GM18498 (cell line): ENCODE data around the gene ERVW-1.
"Not testable (repeated sequence)": the region's sequence is repeated elsewhere in the genome, so short reads cannot be mapped to it uniquely, and the experiment has no call there.

Experiments used
- ATAC-seq: cut with Tn5 transposase; IDR thresholded peaks from one replicate; pipeline ENCODE4 v1.9.1; 2021; ENCODE audit warnings: mild to moderate bottlenecking, moderate library complexity; ENCODE audit not compliant: unreplicated experiment

Gene ERVW-1, protein sequence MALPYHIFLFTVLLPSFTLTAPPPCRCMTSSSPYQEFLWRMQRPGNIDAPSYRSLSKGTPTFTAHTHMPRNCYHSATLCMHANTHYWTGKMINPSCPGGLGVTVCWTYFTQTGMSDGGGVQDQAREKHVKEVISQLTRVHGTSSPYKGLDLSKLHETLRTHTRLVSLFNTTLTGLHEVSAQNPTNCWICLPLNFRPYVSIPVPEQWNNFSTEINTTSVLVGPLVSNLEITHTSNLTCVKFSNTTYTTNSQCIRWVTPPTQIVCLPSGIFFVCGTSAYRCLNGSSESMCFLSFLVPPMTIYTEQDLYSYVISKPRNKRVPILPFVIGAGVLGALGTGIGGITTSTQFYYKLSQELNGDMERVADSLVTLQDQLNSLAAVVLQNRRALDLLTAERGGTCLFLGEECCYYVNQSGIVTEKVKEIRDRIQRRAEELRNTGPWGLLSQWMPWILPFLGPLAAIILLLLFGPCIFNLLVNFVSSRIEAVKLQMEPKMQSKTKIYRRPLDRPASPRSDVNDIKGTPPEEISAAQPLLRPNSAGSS

DNA sequence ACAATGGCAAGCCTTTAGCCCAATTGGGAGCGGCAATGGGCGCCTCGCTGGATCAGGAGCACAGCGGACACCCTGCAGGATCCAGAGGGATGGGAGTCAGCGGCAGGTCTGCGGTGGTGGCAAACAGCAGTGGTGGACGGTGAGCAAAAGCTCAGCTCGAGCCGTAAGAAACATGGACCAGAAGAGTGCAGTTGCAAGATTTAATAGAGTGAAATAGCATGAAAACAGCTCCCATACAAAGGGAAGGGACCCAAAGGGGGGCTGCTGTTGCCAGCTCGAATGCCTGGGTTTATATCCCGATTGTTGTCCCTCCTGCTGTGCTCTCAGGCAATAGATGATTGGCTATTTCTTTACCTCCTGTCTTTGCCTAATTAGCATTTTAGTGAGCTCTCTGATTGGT is at the start of gene ERVW-1:
Gene ERVW-1 (minus strand): TSS at position 266 of the 400 bp plus-strand sequence. CDS start 7,565 bp downstream, outside the sequence.
- not testable (repeated sequence) for ATAC-seq

DNA sequence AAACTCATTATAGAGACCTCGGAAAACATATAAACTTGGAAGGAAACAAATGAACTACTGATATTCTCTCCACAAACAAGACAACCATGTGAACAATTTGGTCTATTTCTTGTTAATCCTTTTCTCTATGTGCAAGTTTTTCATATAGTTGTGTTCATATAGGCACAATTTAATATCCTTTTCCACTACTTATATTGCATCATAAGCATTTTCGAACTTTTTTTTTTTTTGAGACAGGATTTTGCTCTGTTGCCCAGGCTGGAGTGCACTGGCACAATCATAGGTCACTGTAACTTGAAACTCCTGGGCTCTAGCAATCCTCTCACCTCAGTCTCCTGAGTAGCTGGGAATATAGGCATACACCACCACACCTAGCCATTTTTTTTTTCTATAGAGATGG is 45.4 kb upstream of the ERVW-1 start:
- no peak for ATAC-seq

DNA sequence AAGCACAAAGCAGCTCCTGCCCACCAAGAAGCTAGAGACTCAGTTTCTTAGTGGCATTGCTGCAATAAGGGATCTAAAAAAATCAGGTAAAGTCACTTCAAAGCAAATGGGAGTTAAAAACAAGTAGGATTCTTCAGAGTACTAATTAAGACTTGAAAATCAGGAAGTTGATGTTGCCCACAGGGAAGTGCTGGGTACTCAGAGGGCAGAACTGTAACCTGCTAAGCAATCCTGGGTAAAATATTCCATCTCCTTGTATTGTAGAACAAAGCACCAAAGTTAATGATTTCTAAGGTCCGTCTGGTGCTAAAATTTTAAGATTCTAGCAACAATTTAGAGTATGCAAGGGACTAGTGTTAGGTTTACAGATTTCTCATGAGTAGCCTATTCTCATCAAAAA is 42.3 kb upstream of the ERVW-1 start:
- no peak for ATAC-seq

DNA sequence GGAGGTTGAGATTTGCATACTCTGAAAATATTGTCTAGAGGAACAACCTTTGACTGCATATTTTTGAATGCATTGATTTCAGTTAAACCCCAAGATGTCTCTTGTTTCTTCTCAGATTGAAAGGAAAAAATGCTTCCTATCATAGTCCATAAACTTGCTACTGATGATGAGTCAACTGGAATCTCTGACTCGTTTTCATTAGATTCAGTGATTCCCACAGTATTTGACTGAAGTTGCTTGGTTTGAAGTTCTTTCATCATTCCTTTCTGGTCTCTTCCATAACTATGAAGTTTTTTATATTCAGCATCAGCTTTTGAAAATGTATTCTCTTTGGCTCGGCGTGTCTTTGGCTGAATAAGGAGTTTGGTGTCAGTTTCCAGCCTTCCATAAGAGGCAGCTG is 39.9 kb upstream of the ERVW-1 start:
- no peak for ATAC-seq

DNA sequence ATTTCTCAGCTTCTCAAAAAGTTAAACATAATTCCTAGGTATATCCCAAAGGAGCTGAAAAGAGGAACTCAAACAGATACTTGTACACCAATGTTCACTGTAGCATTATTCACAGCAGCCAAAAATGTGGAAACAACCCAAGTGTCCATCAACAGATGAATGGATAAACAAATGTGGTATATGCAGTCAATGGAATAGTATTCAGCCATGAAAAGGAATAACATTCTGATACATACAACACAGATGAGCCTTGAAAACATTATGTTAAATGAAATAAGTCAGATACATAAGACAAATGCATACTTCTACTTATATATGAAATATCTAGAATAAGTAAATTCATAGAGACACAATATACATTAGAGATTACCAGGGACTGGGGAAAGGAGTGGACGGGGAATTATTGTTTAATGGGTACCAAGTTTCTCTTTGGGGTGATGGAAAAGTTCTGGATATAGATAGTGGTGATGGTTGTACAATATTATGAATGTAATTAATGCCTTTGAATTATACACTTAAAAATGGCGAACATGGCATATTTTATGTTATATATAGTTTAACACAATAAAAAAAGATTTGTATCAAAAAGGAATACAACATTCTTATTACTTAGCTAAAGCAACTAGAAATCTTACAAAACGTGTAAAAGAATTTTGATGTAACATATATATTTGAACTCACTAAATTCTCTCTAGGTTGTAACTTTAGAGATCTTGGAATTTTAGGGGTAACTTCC is 35.6 kb upstream of the ERVW-1 start:
- ATAC-seq, result no peak

DNA sequence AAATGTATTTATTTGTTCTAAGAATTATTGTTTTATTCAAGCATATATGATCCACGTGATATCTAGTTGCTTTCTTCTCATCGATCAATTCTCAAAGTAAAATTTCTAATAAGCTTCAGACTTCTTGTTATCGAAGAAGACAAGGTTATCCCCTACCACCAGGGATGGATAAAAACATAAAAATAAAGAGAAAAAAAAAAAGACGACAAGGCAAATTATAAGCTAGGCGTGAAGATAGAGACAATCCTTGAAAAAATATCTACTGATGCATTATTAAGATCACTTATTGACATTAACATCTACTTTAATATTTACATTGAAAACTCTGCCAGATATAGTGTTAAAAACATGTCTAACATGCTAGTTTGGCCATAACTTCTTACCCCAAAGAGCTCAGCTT is 31.2 kb upstream of the ERVW-1 start:
- ATAC-seq, result no peak

DNA sequence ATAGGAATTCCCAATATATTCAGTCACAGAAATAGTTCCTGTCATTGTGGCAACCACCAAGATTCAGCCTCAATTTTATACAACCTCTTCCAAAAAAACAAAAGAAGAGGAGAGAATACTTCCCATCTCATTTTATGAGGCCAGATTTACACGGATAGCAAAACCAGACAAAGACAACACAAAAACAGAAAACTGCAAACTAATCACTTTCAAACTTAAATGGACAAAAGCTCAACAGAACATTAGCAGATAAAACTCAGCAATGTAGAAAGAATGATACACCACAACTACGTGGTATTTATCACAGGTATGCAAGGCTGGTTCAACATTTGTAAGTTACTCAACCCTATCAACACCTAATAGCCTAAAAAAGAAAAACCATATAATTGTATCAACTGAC is 28.6 kb upstream of the ERVW-1 start:
- no peak for ATAC-seq

DNA sequence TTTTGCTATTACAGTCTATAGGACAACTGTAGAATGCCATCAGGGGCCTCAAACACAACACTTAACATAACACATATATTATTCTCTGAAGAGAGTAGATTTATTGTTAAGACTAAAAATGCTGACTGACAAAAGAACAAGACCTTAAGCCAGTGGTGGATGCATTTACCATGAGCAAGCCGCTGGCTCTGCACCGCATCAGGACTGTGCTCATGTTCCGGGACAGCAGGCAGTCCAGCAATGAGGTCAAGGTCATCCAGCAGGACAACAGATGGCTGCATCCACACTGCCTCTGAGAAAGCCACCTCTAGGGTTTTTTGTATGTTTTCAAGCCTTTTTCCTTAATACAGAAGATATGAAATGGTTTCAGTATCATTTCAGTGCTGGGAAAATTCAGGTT is 26.8 kb upstream of the ERVW-1 start:
- no peak for ATAC-seq

DNA sequence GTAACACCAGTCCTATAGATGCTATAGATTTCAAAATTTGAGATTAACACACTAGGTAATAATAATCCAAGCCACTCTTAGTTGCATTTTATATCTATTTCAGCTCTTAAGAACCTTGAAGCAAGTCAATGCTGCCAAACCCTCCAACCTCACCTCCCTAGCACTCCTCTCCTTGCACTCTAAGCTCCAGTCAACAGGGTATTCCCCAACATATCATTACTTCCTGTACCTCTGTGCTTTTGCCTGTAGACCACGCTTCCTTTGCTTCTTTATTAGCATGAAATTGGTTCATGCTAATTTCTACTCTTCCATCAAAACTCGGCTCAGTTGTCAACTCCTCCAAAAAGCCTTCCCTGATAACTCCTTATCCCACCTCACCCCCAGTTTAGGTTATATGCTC is 26.0 kb upstream of the ERVW-1 start:
- ATAC-seq, result no peak

DNA sequence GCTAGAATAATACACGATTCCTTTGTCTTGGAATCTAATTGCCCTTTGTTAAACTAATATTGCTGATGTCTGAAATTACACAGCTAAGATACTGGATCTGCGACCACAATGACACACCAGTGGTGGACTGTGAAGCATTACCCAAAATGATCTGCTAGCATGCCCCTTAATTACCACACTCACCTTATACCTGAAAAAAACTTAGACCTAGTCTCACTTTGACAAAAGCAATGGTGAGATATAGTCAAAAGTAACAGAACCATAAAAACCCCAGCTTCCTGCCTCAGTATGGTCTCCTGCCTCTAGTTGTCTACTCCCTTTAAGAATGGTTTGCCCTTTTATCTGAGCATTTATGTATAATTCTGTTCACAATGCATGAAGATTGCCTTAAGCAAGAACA is 20.8 kb upstream of the ERVW-1 start:
- ATAC-seq, result no peak

DNA sequence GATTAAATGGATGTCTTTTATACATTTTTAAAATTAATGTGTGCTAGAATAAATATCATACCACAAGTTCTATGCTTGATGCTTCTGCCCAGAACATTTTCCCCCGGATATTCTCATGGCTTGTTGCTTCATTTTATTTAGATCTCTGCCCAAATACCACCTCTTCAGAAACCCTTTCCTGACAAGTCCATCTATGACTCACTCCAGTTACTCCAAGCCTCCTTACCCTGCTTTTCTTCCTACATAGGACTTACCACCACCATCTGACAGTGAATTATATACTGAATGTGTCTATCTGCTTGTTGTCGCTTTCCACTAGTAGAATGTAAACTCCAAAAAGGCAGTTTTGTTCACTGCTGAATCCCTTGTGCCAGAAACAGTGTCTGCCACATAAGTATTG is 19.1 kb upstream of the ERVW-1 start:
- ATAC-seq, result no peak

DNA sequence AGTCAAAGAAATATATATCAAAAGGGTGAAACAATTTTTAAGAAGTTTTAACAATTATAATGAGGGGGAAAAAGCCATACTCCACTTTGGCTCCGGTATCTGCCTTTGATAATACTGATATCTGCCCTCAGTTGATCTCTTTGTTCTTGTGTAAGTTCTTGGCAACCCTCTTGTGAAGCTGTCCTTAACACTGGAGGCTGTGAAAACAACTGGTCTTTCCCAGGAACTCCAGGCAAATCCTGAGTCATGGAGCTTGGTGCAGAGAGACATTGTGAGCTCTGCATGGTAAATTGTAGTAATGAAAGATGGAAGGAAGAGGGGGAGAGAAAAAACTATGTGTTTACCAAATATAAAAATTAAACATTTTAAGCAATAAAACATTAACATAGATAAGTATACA is 11.9 kb upstream of the ERVW-1 start:
- no peak for ATAC-seq

DNA sequence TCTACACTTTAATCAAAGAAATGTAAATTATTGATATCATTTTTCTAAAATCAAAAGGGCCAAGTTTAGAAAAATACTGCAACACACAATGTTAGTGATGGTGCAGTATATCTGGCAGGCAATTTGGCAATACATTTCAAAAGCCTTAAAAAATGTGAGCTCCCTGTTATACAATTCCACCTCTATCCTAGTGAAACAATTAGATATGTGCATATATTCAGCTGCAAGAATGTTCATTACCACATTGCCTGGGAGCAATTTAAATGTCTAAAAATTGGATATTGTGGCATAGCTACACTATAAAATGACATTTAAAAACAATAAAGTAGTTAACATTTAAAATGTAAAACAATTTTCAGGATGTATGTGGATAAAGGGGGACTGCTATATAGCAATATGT is 10.1 kb upstream of the ERVW-1 start:
- no peak for ATAC-seq

DNA sequence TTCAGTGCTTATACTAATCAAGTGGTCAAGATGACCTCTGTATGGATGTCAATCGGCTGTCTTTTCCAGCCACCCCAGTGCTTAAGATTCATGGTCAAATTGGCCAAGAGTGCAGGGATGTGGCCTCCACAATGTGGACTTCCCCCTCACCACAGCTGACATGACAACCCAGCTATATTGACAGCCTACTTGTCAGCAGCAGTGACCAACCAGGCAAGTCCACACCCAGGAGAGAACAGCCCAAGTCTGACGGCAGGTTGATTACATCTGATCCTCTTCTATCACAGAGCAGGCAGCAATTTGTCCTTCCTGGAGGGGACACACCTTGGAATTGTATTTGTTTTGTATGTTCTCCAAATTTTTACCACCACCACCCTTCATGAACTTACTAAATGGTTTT is 8.2 kb upstream of the ERVW-1 start:
- ATAC-seq, result no peak

DNA sequence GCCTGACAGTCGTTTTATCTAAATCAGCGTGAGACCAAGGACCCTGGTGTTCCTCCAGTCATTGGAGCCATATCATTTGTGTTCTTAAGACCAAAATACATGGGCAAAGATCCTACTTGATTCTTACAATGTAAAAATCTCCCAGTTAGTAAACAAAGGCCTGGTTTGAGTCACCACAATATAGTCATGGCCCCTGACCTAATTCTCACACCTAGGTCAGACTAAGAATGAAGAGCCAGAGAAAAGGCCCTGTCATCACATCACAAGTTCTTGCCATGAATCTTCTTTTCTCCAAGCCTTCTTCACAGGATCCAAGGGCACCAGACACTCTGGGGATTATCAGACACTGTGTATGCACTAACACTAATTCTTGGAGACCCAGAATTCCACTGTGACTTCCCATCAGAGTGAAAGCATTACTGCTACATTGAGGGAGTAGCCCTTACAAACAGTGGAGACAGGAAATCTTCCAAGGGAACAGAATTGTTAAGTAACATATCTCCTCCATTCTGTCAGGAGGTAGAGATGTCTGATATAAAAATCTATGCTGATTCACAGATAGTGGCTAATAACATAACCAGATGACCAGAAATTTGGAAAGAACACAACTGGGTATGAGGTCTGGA is 7.6 kb upstream of the ERVW-1 start:
- no peak for ATAC-seq

DNA sequence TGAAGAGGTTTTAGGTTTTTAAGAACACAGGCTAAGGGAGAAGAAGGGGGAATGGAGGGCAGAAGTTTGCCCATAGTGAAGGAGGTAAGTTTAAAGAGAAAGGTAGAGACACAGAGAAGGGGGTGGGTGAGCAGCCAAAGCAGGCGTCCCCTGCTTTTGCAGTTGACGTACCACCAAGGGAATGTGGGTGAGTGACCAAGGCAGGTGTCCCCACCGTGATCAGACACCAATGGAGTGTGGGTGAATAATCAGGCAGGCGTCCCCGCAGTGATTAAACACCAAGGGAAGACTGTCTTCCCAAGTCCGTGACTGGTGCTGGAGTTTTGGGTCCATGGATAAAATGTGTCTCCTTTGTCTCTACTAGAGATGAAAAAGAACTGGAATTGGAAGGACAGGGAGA is 6.5 kb upstream of the ERVW-1 start:
- not testable (repeated sequence) for ATAC-seq

DNA sequence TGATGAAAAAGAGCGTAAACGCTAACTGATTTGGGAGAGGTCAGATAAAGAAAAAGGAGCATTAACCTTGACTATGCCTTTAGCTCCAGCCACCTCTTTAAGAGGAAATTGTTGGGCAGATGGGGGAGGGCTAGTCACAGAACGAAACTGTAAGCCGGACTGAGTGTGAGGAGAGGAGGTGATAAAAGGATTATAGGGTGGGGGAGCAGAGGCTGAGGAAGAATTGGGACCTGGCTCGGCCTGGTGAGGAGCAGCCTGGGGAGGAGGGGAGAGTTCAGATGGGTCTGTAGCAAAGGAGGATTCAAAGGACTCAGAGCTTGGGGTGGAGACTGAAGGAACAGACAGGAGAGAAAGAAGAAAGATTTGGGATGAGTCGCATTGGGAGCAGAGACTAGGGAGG is 5.9 kb upstream of the ERVW-1 start:
- not testable (repeated sequence) for ATAC-seq

DNA sequence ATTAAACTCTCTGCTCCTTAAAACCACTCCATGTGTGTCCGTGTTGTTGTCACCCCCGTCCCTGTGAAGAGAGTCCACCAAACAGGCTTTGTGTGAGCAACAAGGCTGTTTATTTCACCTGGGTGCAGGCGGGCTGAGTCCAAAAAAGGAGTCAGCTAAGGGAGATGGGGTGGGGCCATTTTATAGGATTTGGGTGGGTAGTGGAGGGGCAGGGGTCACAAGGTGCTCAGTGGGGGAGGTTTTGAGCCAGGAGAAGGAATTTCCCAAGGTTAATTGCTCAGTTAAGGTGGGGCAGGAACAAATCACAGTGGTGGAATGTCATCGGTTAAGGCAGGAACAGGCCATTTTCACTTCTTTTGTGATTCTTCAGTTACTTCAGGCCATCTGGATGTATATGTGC is 1.4 kb upstream of the ERVW-1 start:
- not testable (repeated sequence) for ATAC-seq

DNA sequence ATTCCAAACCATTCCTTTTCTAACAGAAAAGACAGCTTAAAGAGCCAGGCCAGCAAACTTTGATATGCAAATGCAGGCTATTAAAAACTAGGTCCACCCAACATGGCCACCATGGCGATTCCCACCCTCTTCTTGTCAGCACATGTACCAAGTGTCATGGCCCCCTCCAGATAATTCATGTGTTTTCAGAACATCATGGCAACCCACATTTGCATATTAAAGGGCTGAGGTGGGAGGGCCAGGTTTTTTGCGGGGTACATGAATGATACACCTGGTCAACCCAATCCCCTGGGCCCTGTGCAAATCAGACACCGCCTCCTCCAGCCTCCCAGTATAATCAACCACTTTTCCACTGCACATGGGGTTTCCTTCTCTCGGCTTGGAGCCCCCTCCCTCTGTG is 965 bp upstream of the ERVW-1 start:
- ATAC-seq, result no peak

DNA sequence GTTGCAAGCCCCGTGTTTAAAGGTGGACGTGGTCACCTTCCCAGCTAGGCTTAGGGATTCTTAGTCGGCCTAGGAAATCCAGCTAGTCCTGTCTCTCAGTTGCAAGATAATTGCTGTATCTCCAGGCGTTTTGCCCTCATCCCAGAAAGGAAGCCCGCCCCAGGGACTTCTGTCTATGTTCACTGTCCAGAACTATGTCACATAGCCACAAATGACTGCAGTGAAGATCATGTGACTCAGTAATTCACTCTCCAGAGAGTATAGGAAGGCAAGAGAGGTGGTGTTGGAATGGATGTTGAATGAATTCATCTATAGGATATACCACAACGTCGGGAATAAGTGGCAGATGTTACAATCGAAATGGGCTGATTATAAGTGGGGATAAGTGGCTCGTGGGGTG is 349 bp upstream of the ERVW-1 start:
- ATAC-seq, result no peak

DNA sequence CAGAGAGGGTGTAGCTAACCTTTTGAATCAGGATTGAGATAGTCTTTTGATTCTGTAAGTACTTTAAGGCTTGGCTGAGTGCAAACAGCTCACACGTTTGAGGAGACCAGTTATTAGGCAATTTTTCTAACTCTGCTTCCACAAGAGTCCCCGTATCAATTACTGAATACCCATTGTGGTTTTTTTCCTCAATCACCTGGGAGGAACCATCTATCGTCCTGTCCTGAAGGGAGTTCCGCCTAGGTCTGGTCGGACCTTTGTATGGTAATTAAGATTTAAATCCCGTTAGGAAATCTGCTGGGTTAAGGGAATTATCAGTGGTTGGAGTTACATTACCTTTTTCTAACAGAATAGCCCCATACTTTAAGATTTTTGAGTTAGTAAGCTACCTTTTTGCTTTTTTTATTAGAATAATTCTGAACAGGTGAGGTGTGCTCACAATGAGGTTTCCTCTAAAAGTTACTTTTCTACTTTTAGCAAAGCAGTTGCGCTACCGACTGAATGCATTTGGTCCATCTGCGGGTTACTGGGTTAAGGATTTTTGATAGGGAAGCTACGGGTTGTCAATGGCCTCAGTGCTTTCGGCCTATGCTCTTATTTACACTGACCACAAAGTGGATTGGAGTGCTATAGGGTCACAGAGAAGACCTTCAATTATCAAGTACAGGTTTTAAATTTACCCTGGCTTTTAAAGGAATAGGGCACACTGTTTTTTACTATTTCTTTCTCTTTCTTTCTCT is 1.7 kb downstream of the ERVW-1 start:
- ATAC-seq, result not testable (repeated sequence)
